ENCODE measurements around the gene HSFX1. TPM values are rescaled to one million over a fixed set of nuclear protein-coding genes. Genes with fewer than 3 reads are reported as not detected.

The HSFX1 gene
- total and polyA plus RNA-seq, 2 of the 8 experiments (the other 6 are each of a cell fraction or from before 2014, with no cell fraction given): 0.42 to 0.63 TPM

DNA sequence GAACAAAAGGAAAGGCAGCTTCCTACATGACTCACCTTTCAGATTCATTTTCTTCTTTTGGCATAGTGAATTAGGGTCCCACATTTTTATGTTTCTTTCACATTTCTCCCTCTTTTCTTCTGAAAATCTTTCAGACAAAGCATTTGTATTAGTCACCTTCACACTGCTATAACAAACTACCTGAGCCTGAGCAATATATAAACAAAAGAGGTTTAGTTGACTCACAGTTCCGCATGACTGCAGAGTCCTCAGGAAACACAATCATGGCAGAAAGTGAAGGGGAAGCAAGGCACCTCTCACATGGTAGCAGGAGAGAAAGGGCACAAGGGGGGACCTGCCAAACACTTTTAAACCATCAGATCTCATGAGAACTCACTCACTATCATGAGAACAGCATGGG lies 44.8 kb downstream of the HSFX1 start:
- WGBS, 2 experiments (ENCODE audit: extremely low coverage in 1 of 2, insufficient coverage in 1 of 2, insufficient read length in 1 of 2, insufficient replicate concordance in 2 of 2, low coverage in 1 of 2, low lambda C conversion rate in 2 of 2, missing lambda C conversion rate in 1 of 2): 88% methylated on average over 1 of the region's 1 CpG; no CpG with 5 or more reads in 1 of the 2 experiments
- peak; percentile 50 for FAIRE-seq

More for the DNA sequence above, 44.8 kb downstream of the HSFX1 start:
- no peak overlapping the region for H2AK5ac ChIP-seq (ENCODE audit: low read depth, low read length)
- H3K27me3 ChIP-seq (replicated peaks in 1 of 4; ENCODE audit: control insufficient read depth in 3 of 4, extremely low read depth in 1 of 4, insufficient read depth in 3 of 4, low read length in 3 of 4): no peaks in the 10 kb centered on the region
- no peaks in the 10 kb centered on the region for H4K20me1 ChIP-seq (replicated peaks in 1 of 2; ENCODE audit: control insufficient read depth in 1 of 2, insufficient read depth in 2 of 2, low read length in 2 of 2)
- no peak overlapping the region for H2BK15ac ChIP-seq (ENCODE audit: low read length)
- no peak overlapping the region for H3K4me2 ChIP-seq (ENCODE audit: insufficient read depth in 1 of 2, low read depth in 2 of 2, low read length in 2 of 2)
- H3K4me3 ChIP-seq (ENCODE audit: extremely low read depth in 1 of 4, insufficient read depth in 2 of 4, low read depth in 3 of 4, low read length in 4 of 4): no peak overlapping the region
- no peak overlapping the region for H4K91ac ChIP-seq (replicated peaks; ENCODE audit: insufficient read length, low read length)
- no peak for DNase-seq (ENCODE audit: low read depth in 1 of 2, low spot score in 2 of 2)
- CTCF ChIA-PET (ENCODE audit: partially characterized antibody): no interaction called here
- no peak overlapping the region for H3K4ac ChIP-seq (replicated peaks; ENCODE audit: insufficient read length, low read depth, low read length)
- no peak overlapping the region for H2BK5ac ChIP-seq (ENCODE audit: low read depth, low read length)
- H3K4me1 ChIP-seq (replicated peaks in 1 of 4; ENCODE audit: control insufficient read depth in 3 of 4, insufficient read depth in 4 of 4, low read length in 3 of 4): no peaks in the 10 kb centered on the region
- H4K8ac ChIP-seq (ENCODE audit: extremely low read depth, insufficient read depth, low read length): no peak overlapping the region
- no peaks in the 10 kb centered on the region for H3K79me1 ChIP-seq (ENCODE audit: low read depth, low read length)
- no peaks in the 10 kb centered on the region for H3K9me3 ChIP-seq (ENCODE audit: insufficient read depth in 2 of 2, low read depth in 1 of 2, low read length in 1 of 2)
- H4K5ac ChIP-seq (ENCODE audit: insufficient read length, low read depth, low read length): no peak overlapping the region
- H3K18ac ChIP-seq (ENCODE audit: extremely low read depth, low read length): no peak overlapping the region
- H2AFZ ChIP-seq (ENCODE audit: low read length): no peak overlapping the region
- H3K23me2 ChIP-seq (ENCODE audit: low read depth, low read length): no peaks in the 10 kb centered on the region
- H3K27ac ChIP-seq (ENCODE audit: low read depth, low read length): no peak overlapping the region
- POLR2A ChIA-PET (ENCODE audit: partially characterized antibody): no interaction called here
- no peak overlapping the region for H2BK120ac ChIP-seq (replicated peaks; ENCODE audit: low read depth, low read length)
- no peak overlapping the region for H3K14ac ChIP-seq (ENCODE audit: insufficient read length)
- H2BK20ac ChIP-seq (ENCODE audit: low read length): no peak overlapping the region
- H3K79me2 ChIP-seq (ENCODE audit: control insufficient read depth in 1 of 2, insufficient read depth in 2 of 2, low read length in 2 of 2): no peaks in the 10 kb centered on the region
- H3K23ac ChIP-seq (ENCODE audit: insufficient read length): no peak overlapping the region
- H3K36me3 ChIP-seq (ENCODE audit: control insufficient read depth in 2 of 4, insufficient read depth in 4 of 4, low read length in 3 of 4): no peaks in the 10 kb centered on the region
- H2BK12ac ChIP-seq (ENCODE audit: low read depth, low read length): no peak overlapping the region
- H3K9ac ChIP-seq (replicated peaks in 1 of 4; ENCODE audit: extremely low read depth in 1 of 4, low read depth in 3 of 4, low read length in 3 of 4): no peak overlapping the region
- H3K56ac ChIP-seq (replicated peaks; ENCODE audit: insufficient read length, low read depth, low read length): no peak overlapping the region
- TF ChIP-seq POLR2AphosphoS5 (IDR thresholded peaks at IDR 0.05; ENCODE audit: low read depth, low read length) (no peak), CBX8 (IDR thresholded peaks at IDR 0.05; ENCODE audit: borderline replicate concordance, low read depth, low read length) (no peak), BCL11A (IDR thresholded peaks at IDR 0.05; ENCODE audit: low read depth in 2 of 2, low read length in 2 of 2) (no peak), POU5F1 (IDR thresholded peaks at IDR 0.05; ENCODE audit: low read depth, low read length) (no peak), PHF8 (conservative IDR thresholded peaks at IDR 0.05; ENCODE audit: low read depth, low read length) (no peak), SIRT6 (IDR thresholded peaks at IDR 0.05; ENCODE audit: low read length) (no peak), SUZ12 (IDR thresholded peaks at IDR 0.05; ENCODE audit: low read length) (no peak), ZNF274 (IDR thresholded peaks at IDR 0.05; ENCODE audit: borderline replicate concordance, extremely low read depth, low read length) (no peak), BACH1 (IDR thresholded peaks at IDR 0.05; ENCODE audit: low read length) (no peak), HDAC6 (IDR thresholded peaks at IDR 0.05; ENCODE audit: low read depth, low read length) (no peak), SIX5 (IDR thresholded peaks at IDR 0.05; ENCODE audit: low read depth, low read length) (no peak)
